ENCODE results near the gene SH3BGRL2.
"Not testable (repeated sequence)": the region's sequence is repeated elsewhere in the genome, so short reads cannot be mapped to it uniquely, and the experiment has no call there.

SH3BGRL2 gene

DNA sequence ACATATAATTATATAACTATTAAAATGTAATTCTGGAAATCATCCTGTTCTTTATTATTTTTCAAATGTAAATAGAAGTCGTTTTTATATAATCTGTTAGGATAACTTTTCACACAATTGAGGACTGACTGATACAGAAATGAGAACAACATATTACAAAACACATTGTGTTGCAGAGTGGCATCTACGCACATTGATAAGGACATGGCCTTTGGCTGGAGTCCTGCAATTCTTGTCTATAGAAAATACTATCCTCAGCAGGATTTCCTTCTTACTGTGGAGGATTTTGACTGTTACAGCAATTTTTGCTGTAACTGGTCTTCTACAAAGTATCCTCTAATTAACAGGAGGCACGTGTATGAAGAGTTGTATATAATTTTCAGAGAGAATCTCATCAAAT, 19.8 kb downstream of the SH3BGRL2 start:
- DNase-seq = no peak

- no peak for DNase-seq
Observed at GRCh38 chr6:79656134-79656533, 25.0 kb downstream of the SH3BGRL2 start.

DNA sequence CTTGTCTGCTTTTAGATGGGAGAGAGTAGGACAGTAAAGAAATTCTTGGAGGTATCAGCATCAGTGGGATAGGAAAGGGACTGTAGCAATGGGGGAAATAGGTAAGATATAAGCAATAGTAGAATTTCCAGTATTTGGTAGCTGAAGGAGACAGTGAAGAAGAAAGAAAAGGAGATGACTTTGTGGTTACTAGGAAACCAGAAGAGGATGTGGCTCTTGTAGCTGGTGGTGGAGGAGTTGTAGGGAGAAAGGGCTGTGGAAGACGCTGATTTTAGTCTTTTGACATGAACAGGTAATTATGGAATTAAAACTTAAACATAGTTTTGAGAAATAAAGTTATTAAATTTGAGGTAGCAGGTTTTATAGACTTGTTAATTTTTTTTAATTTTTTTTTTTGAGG, 26.1 kb downstream of the SH3BGRL2 start:
- DNase-seq = no peak

DNA sequence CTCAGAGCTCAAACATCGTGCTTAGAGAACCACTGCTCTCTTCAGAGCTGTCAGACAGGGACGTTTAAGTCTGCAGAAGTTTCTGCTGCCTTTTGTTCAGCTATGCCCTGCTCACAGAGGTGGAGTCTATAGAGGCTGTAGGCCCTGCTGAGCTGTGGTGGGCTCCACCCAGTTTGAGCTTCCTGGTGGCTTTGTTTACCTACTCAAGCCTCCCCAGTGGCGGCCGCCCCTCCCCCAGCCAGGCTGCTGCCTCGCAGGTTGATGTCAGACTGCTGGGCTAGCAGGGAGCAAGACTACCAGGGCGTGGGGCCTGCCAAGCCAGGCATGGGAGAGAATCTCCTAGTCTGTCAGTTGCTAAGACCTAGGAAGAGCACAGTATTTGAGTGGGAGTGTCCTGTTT, 32.5 kb downstream of the SH3BGRL2 start:
- DNase-seq = not testable (repeated sequence)

GRCh38 chr6:79665725-79666551, 34.8 kb downstream of the SH3BGRL2 start:
- no peak for DNase-seq

- no peak for DNase-seq
Observed at GRCh38 chr6:79666634-79667033, 35.5 kb downstream of the SH3BGRL2 start.

DNA sequence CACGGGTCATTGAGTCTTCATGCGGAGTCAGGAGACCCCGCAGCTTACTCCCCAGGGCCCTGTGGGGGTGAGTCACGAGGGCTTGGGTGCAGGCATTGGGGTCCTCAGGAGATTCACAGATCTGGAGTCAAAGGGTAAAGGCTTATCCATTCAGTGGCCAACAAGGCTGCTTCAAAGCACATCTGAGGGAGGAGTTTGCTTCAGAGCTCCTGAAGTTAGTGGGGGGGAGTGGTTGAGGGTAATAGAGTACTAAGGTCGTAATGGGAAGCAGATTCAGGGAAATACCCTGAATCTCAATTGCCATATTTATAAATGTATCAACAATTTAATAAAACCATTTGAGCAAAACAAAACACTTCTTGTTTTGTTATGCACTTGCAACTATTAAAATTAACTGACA, 37.3 kb downstream of the SH3BGRL2 start:
- DNase-seq = no peak

- DNase-seq = no peak
Observed at GRCh38 chr6:79669766-79670165, 38.6 kb downstream of the SH3BGRL2 start.

DNA sequence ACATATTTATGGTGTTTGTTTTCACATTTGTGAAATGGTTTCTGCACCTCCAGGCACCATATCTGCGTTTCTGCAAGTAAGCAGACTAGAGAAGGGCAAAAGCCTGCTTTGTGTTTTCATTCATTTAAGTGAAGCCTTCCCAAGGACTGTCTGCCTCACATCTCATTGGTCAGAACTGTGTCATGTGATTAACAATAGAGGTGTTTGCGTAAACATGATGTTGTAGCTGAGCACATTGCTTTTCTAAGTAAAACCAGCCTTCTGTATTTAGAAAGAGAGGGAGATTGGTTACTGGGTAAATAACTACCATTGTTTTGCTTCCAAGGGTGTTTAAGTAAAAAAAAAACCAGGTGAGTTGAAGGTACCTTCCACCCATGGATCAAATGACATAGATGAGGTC, 39.7 kb downstream of the SH3BGRL2 start:
- no peak for DNase-seq

DNA sequence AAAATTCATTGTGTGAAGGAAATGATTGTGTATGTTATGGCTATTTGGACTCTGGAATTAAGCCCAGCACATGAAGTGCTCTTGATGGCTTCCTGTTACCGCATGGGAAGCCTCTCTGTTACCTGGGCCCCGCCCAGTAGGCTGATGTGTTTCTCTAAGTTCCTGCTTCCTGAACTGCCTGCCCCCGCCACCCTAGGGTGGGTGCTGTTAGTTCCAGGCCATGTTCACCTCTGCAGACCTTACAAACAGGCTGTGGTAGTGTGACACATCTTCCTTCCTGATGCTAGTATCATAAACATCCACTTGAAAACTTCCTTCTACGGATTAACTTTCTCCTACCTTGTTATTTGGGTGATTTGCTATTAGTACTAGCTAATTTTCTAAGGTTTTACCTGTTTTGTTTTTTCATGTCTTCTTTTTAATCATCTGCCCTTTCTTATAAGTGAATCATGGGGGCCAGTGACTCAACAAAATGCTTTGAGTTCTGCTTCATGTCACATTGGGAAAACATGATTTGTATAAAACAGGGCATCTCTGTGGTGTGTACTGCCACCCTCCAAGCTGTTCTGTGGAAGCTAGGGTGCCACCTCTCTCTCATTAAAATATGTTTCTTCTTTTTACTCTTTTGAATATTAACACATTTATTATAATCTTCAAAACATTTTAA, 40.6 kb downstream of the SH3BGRL2 start:
- DNase-seq = no peak

DNA sequence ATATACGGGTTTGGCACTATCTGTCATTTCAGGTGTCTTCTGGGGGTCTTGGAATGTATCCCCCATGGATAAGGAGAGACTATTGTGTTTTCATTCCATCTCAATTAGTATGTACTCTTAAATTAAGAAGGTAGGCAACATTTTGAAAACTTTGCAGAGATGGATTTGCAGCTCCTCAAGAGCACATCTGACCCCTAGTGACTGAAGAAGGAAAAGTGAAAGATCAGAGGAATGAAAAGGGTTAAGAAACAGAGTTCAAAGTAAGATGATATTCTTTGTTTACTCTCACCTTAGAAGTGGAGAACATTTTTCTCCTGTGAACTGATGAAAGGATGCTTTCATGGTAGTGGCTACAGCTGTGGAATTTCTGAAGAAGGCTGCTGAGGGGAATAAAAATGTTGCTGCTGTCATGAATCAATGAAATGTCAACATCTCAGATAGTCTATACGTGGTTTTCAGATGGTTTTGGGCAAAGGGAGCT, 41.5 kb downstream of the SH3BGRL2 start:
- no peak for DNase-seq

- DNase-seq = no peak
Observed at GRCh38 chr6:79673947-79674346, 42.8 kb downstream of the SH3BGRL2 start.

GRCh38 chr6:79676785-79677736, 45.9 kb downstream of the SH3BGRL2 start:
- DNase-seq = no peak

DNA sequence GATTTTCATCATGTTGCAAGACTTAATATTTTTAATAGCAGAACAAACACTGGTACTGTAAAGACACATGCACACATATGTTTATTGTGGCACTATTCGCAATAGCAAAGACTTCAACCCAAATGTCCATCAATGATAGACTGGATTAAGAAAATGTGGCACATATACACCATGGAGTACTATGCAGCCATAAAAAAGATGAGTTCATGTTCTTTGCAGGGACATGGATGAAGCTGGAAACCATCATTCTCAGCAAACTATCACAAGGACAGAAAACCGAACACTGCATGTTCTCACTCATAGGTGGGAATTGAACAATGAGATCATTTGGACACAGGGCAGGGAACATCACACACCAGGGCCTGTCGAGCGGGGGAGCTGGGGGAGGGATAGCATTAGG, 51.6 kb downstream of the SH3BGRL2 start:
- DNase-seq = not testable (repeated sequence)

DNA sequence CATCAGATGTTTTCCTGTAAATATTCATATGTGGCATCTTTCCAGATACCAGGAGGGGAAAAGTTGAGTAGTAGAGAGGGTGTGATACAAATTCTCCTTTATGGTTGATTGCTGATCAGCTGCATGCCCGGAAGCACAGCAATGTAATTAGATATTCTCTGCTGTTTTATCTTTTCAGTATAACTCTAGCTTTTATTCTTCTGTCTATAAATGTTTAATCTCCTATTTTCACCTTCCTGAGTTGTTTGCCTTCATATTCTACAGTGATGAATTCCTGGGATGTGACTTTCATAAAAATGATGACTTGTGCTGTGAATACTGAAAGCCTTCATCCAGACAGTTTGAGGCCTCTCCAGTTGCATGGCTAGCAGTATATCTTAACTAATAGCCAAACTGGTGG, 53.7 kb downstream of the SH3BGRL2 start:
- DNase-seq = no peak

DNA sequence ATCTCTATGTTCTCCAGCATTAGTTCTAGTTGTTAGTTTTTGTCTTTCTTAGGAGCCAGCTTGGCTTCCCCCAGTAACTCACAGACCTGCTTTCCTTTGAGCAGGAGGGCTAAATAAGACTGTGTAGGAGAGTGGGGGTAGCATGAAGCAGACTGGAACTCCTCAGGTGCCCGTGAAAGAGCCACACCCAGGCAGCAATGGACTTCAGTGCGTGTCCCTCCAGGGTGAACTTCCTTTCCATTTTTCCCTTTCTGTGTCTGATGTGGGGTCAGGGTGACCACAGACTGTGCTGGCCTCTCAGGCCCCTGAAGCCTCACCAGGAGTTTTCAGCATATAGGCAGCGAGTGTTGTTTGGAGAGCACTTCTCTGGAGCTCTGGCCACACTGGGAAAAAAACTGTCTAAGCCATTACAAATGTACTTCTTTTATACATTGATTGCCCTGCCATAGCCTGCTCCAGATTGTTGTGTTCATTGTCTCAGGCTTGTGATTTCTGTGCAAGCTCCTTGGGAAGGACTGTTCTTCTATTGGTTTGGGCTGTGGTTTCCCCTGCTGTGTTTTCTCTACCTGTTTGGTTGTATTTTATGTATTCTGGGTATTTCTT, 55.7 kb downstream of the SH3BGRL2 start:
- no peak for DNase-seq

DNA sequence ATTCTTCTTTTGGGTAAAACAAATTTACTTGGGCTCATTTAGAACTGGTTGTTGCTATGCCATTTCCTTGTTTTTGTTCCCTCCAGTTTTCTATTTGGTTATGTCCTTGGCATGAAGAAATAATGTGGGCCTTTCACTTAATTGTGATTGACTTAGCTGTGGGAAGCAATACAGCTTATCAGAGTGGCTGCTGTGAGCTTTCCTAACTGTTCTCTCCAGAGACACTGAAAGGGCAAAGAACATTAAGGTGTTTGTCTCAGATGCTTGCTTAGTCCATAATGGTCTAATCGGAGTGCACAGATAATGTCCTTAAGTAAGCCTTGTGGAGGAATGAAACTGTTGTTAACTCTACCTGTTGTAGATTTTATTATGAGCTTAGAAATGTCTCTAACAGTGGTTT, 56.6 kb downstream of the SH3BGRL2 start:
- DNase-seq = no peak

DNA sequence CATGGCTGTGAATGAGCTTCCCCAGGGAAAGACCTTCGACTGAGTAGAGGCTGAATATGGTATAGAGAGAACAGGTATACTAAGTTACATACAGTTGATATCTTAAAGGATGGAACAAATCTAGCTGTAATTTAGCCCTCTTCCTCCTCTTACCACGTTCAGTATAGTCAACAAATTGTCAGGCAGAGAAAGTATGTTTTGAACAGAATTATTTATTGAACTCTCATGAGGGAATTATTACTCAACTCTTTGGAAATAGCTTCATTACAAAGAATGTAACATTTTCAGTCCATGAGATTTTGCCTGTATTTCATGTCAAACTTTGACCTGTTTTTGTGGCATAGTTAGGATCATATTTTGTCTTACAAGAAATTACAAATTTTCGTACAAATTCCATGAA, 63.0 kb downstream of the SH3BGRL2 start:
- DNase-seq = no peak

DNA sequence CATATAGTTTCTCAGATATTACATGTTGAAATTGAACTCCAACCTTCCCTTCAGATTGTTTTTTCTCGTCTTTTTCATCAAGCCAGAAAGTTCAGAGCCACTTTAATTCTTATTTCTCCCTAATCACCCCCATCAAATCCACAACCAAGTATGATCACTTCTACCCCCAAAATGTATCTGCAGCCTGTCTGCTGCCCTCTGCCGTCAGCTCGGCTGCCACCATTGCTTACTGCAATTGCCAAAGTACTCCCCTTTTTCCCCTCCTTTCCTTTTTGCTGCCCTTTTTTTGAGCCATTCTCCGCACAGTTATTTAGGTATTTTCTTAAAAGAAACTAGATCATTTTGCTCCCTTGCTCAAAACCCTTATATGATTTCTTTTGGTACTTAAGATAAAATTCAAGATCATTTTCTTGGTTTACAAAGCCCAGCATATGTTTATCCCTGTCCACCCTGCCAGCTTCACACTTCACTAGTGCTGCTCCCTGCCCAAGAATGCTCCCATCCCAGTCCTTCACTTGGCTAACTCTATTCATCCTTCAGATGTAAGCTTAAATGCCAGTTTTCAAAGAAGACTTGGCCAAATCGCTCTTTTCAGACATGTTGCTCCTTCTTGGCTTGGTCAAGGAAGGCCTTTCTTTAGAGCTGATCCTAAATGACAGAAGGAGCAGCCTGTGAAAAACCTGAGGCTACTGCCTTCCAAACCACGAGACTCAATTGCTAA, 63.7 kb downstream of the SH3BGRL2 start:
- no peak for DNase-seq

GRCh38 chr6:79697430-79697829, 66.3 kb downstream of the SH3BGRL2 start:
- DNase-seq = no peak

GRCh38 chr6:79699606-79700005, 68.5 kb downstream of the SH3BGRL2 start:
- no peak for DNase-seq

- DNase-seq = no peak
Observed at GRCh38 chr6:79702691-79703090, 71.6 kb downstream of the SH3BGRL2 start.

Data from left hindlimb (tissue), 1 donor.